Measurements from ENCODE around the gene ANGPTL8. TPM values are rescaled to one million over a fixed set of nuclear protein-coding genes. Genes with fewer than 3 reads are reported as not detected.

ANGPTL8 gene
- total RNA-seq, 1 donor from 2014 or later: not detected

DNA sequence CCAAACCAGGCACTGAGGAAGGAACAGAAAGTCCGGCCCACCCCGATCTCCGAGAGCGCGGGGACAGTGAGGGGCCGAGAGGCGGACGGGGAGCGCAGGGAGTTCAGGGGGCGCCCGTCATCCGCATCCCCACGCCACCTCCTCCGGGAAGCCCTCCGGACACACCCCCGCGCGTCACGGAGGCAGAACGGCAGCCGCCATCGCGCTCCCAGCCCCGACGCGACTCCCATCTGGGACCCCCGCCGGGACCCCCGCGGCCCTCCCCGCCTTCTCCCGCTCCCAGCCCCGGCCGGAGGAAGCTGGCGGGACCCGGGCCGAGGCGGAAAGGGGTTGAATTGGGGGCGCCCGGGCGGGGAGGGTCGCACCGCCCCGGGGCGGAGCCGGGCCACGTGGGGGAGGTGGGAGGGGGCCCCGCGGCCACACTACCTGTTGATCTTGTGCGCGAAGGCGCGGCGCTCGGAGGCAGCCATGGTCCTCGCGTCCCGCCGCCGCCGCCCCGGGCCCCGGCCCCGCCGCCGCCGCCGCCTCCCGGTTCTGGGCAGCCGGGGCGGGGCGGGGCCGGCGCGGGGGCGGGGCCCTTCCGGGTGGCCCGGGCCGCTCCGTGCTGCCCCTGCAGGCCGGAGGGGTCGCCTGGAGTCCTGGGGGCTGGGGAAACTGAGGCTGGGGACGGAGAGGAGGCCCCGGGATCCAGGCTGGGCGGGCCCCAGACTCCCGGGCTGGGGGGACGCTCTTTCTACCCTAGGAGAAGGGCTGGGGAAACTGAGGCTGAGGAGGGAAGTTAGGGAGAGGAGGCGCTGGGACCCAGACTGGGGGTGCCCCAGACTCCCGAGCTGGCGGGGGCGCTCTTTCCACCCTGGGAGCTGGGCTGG, 22.8 kb downstream of the ANGPTL8 start, which contains the start of gene DOCK6:
DOCK6 (minus strand) TSS at position 554 of the 869 bp plus-strand sequence; CDS start at position 470, 84 bp downstream.
- H3K27ac Mint-ChIP-seq: no peak within 1 kb of the TSS
- no peaks in the 10 kb centered on the region for H3K4me1 Mint-ChIP-seq (ENCODE audit: low read depth)
- H3K27me3 Mint-ChIP-seq (ENCODE audit: insufficient read depth): peaks cover 47% of the 10 kb centered on the region
- no peaks in the 10 kb centered on the region for H3K36me3 Mint-ChIP-seq (ENCODE audit: low read depth)
- peak within 1 kb of the TSS; percentile 75 for H3K4me3 Mint-ChIP-seq
- no peak for DNase-seq (ENCODE audit: low spot score)
- no peaks in the 10 kb centered on the region for H3K9me3 Mint-ChIP-seq
- intact Hi-C loops (cut with micrococcal nuclease): no loop called here

DNA sequence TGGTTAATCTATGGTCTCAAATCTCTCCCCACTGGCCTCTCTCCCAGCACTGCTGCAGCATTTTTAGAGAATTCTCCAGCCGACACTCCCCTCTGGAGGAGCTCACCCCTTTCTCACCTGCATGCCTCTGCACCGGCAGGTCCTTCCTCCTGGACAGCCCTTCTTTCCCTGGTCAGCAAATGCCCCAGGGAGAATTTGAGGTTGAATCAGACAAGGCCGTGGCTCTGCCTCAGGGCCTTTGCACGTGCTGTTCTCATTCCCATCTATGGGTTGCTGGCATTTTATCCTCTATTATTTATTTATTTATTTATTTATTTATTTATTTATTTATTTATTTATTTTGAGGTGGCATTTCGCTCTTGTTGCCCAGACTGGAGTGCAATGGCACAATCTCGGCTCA, 24.3 kb downstream of the ANGPTL8 start:
- Mint-ChIP-seq H3K4me3 (no peak overlapping the region), H3K4me1 (ENCODE audit: low read depth) (no peaks in the 10 kb centered on the region), H3K27me3 (ENCODE audit: insufficient read depth) (peaks cover 55% of the 10 kb centered on the region), H3K36me3 (ENCODE audit: low read depth) (no peaks in the 10 kb centered on the region), H3K9me3 (no peaks in the 10 kb centered on the region), H3K27ac (no peak overlapping the region)
- intact Hi-C loops (cut with micrococcal nuclease): no loop called here
- DNase-seq (ENCODE audit: low spot score): no peak

DNA sequence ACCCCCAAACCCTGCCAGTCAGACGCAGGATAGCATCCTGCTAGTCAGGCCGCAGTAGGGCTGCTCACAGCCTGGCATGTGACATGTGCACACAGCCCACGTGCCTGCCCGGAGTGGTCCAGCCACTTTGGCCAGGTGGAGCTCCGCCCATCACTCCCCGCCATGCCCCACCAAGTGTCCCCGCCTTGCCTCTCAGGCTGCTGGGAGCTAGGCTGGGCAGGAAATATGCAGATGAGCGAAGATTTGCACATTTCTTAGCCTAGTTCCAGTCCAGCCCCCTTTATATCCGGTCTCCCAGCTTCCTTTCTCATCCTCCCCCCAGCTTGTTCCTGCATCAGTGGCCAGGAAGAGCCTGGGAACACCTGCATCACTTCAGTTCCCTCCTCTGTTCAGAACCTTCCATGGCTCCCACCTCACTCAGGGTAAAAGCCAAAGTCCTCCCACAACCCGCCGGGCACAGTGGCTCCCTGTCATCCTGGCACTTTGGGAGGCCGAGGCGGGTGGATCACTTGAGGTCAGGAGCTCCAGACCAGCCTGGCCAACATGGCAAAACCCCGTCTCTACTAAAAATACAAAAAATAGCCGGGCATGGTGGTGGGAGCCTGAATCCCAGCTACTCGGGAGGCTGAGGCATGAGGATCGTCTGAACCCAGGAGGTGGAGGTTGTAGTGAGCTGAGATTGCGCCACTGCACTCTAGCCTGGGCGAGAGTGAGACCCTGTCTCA, 25.2 kb downstream of the ANGPTL8 start:
- intact Hi-C loops (cut with micrococcal nuclease): no loop called here
- Mint-ChIP-seq H3K4me1 (ENCODE audit: low read depth) (no peaks in the 10 kb centered on the region), H3K27ac (no peak overlapping the region), H3K9me3 (no peaks in the 10 kb centered on the region), H3K27me3 (ENCODE audit: insufficient read depth) (peaks cover 60% of the 10 kb centered on the region), H3K4me3 (no peak overlapping the region), H3K36me3 (ENCODE audit: low read depth) (no peaks in the 10 kb centered on the region)
- DNase-seq (ENCODE audit: low spot score): no peak

DNA sequence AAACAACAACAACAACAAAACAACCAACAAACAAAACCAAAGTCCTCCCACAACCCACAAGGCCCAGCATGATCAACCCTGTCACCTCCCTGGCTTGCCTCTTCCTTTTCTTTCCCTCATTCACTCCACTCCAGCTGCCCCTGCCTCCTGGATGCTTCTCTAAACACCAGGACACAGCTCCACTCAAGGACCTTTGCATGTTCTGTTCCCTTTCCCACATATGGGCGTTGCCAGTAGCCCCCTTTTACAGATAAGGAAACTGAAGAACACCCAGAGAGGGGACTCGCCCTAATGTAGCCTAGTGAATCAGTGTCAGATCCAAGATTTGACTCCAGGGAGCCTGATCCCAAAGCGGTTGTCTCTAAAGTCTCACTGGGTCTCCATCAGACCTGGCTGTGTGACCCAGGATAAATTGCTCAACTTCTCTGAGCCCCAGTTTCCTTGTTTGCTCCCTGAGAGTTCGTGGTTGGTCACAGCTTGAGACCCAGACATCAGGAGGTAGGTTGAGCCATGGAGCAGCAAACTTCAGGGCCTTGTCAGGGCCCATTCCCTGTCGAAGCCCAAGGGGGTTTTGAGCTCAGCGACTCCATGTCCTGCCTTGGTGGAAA, 25.9 kb downstream of the ANGPTL8 start:
- Mint-ChIP-seq H3K4me1 (ENCODE audit: low read depth) (no peaks in the 10 kb centered on the region), H3K27me3 (ENCODE audit: insufficient read depth) (peaks cover 57% of the 10 kb centered on the region), H3K9me3 (no peaks in the 10 kb centered on the region), H3K4me3 (no peak overlapping the region), H3K36me3 (ENCODE audit: low read depth) (no peaks in the 10 kb centered on the region), H3K27ac (no peak overlapping the region)
- intact Hi-C loops (cut with micrococcal nuclease): no loop called here
- DNase-seq (ENCODE audit: low spot score): no peak

DNA sequence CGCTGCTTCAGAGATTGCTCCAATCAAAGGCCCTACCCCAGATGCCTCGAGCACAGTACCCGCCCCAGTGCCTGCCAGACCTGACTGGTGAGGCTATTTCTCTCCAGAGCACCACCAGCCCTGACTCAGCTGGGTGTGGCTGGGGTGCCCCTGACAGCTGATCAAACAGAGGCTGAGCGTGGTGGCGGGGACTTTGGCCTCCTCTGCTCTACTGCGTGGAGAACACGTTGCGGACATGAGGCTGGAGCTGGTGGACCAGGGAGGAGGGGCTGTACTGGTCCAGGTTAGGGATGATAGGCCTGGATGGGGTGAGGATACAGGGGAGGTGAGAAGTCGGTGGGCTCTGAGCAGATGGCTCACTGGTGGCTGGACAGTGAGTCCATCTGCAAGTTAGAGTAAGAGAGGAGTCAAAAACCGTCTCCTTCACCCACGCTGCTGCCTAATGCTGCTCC, 26.4 kb downstream of the ANGPTL8 start:
- H3K4me1 Mint-ChIP-seq (ENCODE audit: low read depth): no peaks in the 10 kb centered on the region
- H3K36me3 Mint-ChIP-seq (ENCODE audit: low read depth): no peaks in the 10 kb centered on the region
- H3K27ac Mint-ChIP-seq: no peak overlapping the region
- no peak for DNase-seq (ENCODE audit: low spot score)
- H3K27me3 Mint-ChIP-seq (ENCODE audit: insufficient read depth): peaks cover 56% of the 10 kb centered on the region
- H3K4me3 Mint-ChIP-seq: no peak overlapping the region
- no peaks in the 10 kb centered on the region for H3K9me3 Mint-ChIP-seq
- intact Hi-C loops (cut with micrococcal nuclease): no loop called here

DNA sequence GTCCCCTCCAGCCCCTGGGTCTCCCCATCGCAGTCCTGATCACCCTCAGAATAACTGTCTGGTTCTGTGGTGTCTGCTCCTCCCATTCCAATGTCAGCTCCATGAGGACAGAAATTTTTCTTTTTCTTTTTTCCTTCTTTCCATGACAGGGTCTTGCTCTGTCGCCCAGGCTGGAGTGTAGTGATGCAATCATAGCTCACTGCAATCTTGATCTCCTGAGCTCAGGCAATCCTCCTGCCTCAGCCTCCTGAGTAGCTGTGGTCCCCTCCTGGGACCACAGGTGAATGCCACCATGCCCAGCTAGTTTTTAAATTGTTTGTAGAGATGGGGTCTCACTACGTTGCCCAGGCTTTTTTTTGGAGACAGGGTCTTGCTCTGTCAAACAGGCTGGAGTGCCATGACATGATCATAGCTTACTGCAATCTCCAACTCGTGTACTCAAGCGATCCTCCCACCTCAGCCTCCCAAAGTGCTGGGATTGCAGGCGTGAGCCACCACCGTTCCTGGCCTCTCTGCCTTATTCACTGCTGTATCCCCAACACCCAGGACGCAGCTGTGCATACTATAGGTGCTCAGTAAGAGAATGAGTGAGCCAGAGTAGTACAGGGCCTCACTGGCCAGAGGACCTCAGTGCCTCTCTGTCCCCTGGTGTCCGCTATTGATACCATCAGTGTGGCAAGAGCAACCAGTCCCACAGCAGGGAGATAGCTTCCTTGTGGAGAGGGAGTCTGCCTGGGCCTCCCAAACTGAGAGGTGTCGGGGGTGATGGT, 28.1 kb downstream of the ANGPTL8 start:
- Mint-ChIP-seq H3K36me3 (ENCODE audit: low read depth) (no peaks in the 10 kb centered on the region), H3K27me3 (ENCODE audit: insufficient read depth) (peaks cover 50% of the 10 kb centered on the region)
- intact Hi-C loops (cut with micrococcal nuclease): no loop called here

DNA sequence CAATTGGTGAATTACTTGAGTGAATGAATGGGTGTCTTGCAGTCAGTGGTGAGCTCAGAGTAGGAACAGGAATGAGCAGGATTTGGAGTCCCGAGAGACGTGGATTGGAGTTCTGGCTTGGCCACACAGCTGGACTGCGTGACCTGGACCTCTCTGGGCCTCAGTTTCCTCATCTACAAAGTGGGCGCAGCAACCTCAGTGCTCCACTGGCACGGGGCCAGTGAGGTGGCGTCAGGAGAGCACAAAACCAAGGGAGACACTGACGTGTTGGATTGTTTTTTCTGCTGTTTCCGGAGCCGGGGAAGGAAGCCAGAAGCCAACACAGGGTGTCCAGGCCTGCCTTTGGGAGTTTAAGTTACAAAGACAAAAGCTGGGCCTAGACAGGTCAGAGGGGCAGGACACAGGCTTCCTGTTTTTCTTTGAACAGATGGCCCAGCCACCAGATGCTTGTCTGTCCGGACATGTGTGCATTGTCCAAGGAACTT, 29.4 kb downstream of the ANGPTL8 start:
- no peak overlapping the region for H3K27ac Mint-ChIP-seq
- no peak overlapping the region for H3K4me3 Mint-ChIP-seq
- no peaks in the 10 kb centered on the region for H3K4me1 Mint-ChIP-seq (ENCODE audit: low read depth)
- no peaks in the 10 kb centered on the region for H3K36me3 Mint-ChIP-seq (ENCODE audit: low read depth)
- H3K9me3 Mint-ChIP-seq: no peaks in the 10 kb centered on the region
- peaks cover 51% of the 10 kb centered on the region for H3K27me3 Mint-ChIP-seq (ENCODE audit: insufficient read depth)
- intact Hi-C loops (cut with micrococcal nuclease): no loop called here
- DNase-seq (ENCODE audit: low spot score): no peak

More for the DNA sequence above, 28.1 kb downstream of the ANGPTL8 start:
- Mint-ChIP-seq H3K4me1 (ENCODE audit: low read depth) (no peaks in the 10 kb centered on the region), H3K9me3 (no peaks in the 10 kb centered on the region), H3K4me3 (no peak overlapping the region), H3K27ac (no peak overlapping the region)
- no peak for DNase-seq (ENCODE audit: low spot score)

DNA sequence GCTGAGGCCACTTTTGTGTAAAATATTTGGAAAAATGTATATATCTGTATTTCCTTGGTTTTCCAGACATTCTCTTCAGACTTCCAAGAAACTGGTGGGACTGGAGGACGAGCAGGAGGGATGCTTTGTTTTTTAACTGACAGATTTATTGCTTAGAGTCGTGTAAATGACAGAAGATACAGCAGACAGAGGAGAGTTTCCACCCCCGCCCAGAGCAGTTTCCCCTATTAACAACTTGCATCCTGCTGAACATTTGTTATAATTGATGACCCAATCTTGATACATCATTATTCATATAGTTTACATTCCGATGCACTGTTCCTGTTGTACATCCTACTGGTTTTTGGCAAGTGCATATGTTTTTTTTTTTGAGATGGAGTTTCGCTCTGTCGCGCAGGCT, 30.0 kb downstream of the ANGPTL8 start:
- Mint-ChIP-seq H3K4me1 (ENCODE audit: low read depth) (no peaks in the 10 kb centered on the region), H3K9me3 (no peaks in the 10 kb centered on the region), H3K4me3 (no peak overlapping the region), H3K36me3 (ENCODE audit: low read depth) (no peaks in the 10 kb centered on the region), H3K27me3 (ENCODE audit: insufficient read depth) (peaks cover 55% of the 10 kb centered on the region), H3K27ac (no peak overlapping the region)
- intact Hi-C loops (cut with micrococcal nuclease): no loop called here
- no peak for DNase-seq (ENCODE audit: low spot score)

DNA sequence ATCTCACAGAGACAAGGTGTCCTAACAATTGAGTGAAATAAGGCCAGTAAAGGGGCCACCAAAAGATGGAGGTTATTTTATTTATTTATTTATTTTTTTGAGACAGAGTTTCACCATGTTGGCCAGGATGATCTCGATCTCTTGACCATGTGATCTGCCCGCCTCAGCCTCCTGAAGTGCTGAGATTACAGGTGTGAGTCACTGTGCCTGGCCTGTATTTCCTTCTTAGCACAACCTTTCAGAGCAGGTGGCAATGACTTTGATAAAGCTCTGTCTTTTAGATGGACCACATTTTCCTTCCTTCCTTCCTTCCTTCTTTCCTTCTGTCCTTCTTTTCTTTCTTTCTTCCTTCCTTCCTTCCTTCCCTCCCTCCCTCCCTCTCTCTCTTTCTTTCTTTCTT, 33.9 kb downstream of the ANGPTL8 start:
- H3K9me3 Mint-ChIP-seq: no peaks in the 10 kb centered on the region
- no peak for DNase-seq (ENCODE audit: low spot score)
- no peak overlapping the region for H3K4me3 Mint-ChIP-seq
- peaks cover 50% of the 10 kb centered on the region for H3K27me3 Mint-ChIP-seq (ENCODE audit: insufficient read depth)
- no peak overlapping the region for H3K27ac Mint-ChIP-seq
- intact Hi-C loops (cut with micrococcal nuclease): no loop called here
- no peaks in the 10 kb centered on the region for H3K36me3 Mint-ChIP-seq (ENCODE audit: low read depth)
- no peaks in the 10 kb centered on the region for H3K4me1 Mint-ChIP-seq (ENCODE audit: low read depth)

DNA sequence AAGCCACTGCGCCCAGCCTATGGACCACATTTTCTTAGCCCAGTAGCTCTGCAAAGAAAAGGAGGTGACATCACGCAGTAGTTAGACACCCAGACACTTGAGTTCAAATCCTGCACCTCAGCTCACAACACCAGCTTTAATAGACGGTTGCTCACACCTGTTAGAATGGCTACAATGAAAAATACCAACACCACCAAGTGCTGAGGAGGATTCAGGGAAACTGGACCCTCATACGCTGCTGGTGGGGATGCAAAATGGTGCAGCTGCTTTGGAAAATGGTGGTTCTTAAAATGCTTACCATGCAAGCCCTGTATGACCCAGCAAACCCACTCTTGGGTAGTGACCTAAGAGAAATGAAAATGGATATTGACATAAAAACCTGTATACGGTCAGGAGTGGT, 34.6 kb downstream of the ANGPTL8 start:
- no peak overlapping the region for H3K27ac Mint-ChIP-seq
- H3K4me3 Mint-ChIP-seq: no peak overlapping the region
- H3K9me3 Mint-ChIP-seq: no peaks in the 10 kb centered on the region
- no peaks in the 10 kb centered on the region for H3K36me3 Mint-ChIP-seq (ENCODE audit: low read depth)
- peaks cover 50% of the 10 kb centered on the region for H3K27me3 Mint-ChIP-seq (ENCODE audit: insufficient read depth)
- H3K4me1 Mint-ChIP-seq (ENCODE audit: low read depth): no peaks in the 10 kb centered on the region
- intact Hi-C loops (cut with micrococcal nuclease): no loop called here
- DNase-seq (ENCODE audit: low spot score): no peak

DNA sequence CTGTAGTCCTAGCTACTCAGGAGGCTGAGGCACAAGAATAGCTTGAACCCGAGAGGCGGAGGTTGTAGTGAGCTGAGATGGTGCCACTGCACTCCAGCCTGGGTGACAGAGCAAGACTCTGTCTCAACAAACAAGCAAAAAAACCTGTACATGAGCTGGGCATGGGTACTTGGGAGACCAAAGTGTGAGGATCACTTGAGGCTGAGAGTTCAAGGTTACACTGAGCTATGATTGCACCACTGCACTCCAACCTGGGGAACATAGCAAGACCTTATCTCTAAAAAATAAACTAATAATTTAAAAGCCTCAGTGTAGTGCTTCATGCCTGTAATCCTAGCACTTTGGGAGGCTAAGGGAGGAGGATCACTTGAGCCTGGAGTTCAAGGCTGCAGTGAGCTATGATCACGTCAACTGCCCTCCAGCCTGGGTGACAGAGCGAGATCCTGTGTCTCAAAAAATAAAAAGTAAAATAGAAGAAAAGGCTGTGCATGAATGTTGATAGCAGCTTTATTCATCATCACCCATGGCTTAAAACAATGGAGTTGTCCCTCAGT, 35.2 kb downstream of the ANGPTL8 start:
- H3K9me3 Mint-ChIP-seq: no peaks in the 10 kb centered on the region
- H3K4me1 Mint-ChIP-seq (ENCODE audit: low read depth): peaks cover 5% of the 10 kb centered on the region
- no peak overlapping the region for H3K27ac Mint-ChIP-seq
- peaks cover 49% of the 10 kb centered on the region for H3K27me3 Mint-ChIP-seq (ENCODE audit: insufficient read depth)
- H3K4me3 Mint-ChIP-seq: no peak overlapping the region
- intact Hi-C loops (cut with micrococcal nuclease): no loop called here
- no peak for DNase-seq (ENCODE audit: low spot score)
- no peaks in the 10 kb centered on the region for H3K36me3 Mint-ChIP-seq (ENCODE audit: low read depth)

DNA sequence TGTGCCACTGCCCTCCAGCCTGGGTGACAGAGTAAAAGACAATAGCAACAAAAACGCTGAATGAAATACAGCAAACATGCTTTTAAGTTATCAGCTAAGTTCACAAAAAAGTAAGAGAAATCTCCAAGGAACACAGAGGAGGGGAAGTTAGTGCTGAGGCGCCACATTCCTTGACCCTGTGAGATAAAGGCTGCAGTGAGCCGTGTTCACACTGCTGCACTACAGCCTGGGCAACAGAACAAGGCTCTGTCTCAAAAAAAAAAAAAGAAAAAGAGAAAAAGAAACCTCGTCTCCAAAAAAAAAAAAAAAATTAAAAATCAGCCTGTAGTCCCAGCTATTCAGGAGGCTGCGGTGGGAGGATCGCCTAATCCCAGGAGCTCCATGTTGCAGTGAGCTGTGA, 39.3 kb downstream of the ANGPTL8 start:
- H3K27me3 Mint-ChIP-seq (ENCODE audit: insufficient read depth): peaks cover 53% of the 10 kb centered on the region
- peaks cover 9% of the 10 kb centered on the region for H3K4me1 Mint-ChIP-seq (ENCODE audit: low read depth)
- H3K36me3 Mint-ChIP-seq (ENCODE audit: low read depth): no peaks in the 10 kb centered on the region

More for the DNA sequence above, 39.3 kb downstream of the ANGPTL8 start:
- Mint-ChIP-seq H3K9me3 (no peaks in the 10 kb centered on the region), H3K27ac (no peak overlapping the region), H3K4me3 (no peak overlapping the region)
- intact Hi-C loops (cut with micrococcal nuclease): no loop called here
- no peak for DNase-seq (ENCODE audit: low spot score)
